Measurements from ENCODE around the gene YTHDF2.

DNA sequence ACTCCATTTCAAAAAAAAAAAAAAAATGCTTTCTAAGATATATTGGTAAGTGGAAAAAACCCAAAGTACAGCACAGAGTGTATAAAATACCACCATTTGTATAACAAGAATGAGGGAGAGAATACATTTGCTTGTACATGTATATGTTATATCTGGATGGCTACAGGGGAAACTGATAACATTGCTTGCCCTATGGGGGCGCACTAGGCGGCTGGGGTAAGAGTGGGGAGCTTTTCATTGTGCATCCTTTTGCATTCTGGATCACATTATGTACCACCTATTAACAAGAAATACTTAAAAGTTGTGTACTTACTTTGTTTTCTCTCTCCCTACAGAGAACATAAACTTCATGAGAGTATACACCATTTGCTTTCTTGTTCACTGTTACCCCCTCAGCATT lies 46.6 kb downstream of the YTHDF2 start:
- TF ChIP-seq TCF7 (IDR thresholded peaks at IDR 0.05; ENCODE audit: low read depth), result no peak
- no peak for TF ChIP-seq CTCF (CRISPR knock-in tag; IDR thresholded peaks at IDR 0.05)
- TF ChIP-seq EZH2 (conservative IDR thresholded peaks at IDR 0.05; ENCODE audit: low read depth, low read length), result no peak
- TF ChIP-seq NFYB (CRISPR knock-in tag; IDR thresholded peaks at IDR 0.05), result no peak
- TF ChIP-seq SRSF9 (IDR thresholded peaks at IDR 0.05; ENCODE audit: borderline replicate concordance, insufficient read depth, low read depth, low read length, poor library complexity, severe bottlenecking), result no peak
- TF ChIP-seq TBP (CRISPR knock-in tag; IDR thresholded peaks at IDR 0.05), result no peak
- TF ChIP-seq GABPA (IDR thresholded peaks at IDR 0.05; ENCODE audit: low read depth, low read length), result no peak
- no peak for TF ChIP-seq GABPA (CRISPR knock-in tag; IDR thresholded peaks at IDR 0.05; ENCODE audit: low read depth)
- no peak for TF ChIP-seq U2AF1 (optimal IDR thresholded peaks at IDR 0.05; ENCODE audit: low read depth, low read length)
- TF ChIP-seq, protein P1, sequence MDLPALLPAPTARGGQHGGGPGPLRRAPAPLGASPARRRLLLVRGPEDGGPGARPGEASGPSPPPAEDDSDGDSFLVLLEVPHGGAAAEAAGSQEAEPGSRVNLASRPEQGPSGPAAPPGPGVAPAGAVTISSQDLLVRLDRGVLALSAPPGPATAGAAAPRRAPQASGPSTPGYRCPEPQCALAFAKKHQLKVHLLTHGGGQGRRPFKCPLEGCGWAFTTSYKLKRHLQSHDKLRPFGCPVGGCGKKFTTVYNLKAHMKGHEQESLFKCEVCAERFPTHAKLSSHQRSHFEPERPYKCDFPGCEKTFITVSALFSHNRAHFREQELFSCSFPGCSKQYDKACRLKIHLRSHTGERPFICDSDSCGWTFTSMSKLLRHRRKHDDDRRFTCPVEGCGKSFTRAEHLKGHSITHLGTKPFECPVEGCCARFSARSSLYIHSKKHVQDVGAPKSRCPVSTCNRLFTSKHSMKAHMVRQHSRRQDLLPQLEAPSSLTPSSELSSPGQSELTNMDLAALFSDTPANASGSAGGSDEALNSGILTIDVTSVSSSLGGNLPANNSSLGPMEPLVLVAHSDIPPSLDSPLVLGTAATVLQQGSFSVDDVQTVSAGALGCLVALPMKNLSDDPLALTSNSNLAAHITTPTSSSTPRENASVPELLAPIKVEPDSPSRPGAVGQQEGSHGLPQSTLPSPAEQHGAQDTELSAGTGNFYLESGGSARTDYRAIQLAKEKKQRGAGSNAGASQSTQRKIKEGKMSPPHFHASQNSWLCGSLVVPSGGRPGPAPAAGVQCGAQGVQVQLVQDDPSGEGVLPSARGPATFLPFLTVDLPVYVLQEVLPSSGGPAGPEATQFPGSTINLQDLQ (CRISPR knock-in tag; IDR thresholded peaks at IDR 0.05), result no peak
- TF ChIP-seq STAT6 (CRISPR knock-in tag; IDR thresholded peaks at IDR 0.05; ENCODE audit: borderline replicate concordance), result no peak
- no peak for TF ChIP-seq SUZ12 (IDR thresholded peaks at IDR 0.05; ENCODE audit: low read depth, low read length)

Data from HepG2 (cell line).